ENCODE results near the gene PMS2. TPM values are rescaled to one million over a fixed set of nuclear protein-coding genes. Genes with fewer than 3 reads are reported as not detected.
"Not testable (repeated sequence)": the region's sequence is repeated elsewhere in the genome, so short reads cannot be mapped to it uniquely, and the experiment has no call there.

The PMS2 gene
- total RNA-seq, 8 experiments from 2014 or later = 20.1 to 37.5 (median 25.0) TPM

DNA sequence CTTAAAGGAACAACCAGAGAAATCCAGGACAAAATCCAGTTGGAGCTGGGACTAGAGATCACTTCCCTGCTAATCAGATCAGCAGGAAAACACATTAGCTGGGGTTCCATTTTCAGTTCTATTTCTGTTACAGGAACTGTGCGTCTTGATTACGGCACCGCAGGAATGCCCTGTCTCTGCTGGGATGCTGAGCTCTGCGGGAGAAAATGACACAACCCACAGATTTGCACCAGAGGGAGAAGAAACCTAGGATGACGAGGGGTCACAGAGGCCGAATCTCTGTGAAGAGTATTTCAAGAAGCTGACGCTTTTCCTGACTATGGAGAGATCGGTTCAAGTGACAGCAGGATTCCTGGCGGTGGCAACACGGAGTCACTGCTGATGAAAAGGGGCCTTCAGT is 78.6 kb downstream of the PMS2 start:
- H3K27ac ChIP-seq; ATAC-seq (replicated peaks in 6 of 8); H3K4me1 ChIP-seq (replicated peaks in 1 of 2); in situ Hi-C loops (cut with MboI; ENCODE audit: low pct_unique_long_range_greater_than_20kb in 2 of 9, low sequenced_read_pairs in 9 of 9, unreplicated experiment in 9 of 9); H3K4me3 ChIP-seq: not testable (repeated sequence)
- no CpG with 5 or more reads among the region's 10 CpGs for WGBS, 10 experiments

DNA sequence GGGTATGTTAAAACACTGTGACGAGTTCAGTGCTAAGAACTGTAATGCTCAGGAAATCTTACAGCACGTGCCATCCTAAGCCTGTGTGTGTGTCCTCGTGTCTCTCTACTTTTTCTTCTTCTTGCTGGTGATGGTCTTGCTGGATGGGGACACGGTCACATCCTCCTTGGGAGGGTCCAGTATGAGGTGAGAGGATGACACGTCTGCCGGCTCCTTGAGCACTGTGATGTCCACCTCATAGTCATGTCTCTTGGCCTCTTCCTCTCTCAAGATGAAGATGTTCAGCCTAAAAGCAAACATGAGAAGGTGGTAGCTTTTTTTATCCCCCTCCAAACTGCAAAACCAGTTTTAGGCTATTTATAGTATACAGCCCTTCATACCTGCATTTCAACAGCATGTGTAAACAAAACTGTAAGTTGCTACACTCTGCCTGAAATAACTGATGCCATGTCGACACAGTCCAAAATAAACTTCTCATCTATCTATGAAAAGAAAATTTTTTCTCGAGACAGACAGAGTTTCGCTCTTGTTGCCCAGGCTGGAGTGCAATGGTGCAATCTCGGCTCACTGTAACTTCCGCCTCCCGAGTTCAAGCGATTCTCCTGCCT is 82.5 kb downstream of the PMS2 start:
- no CpG with 5 or more reads among the region's 13 CpGs for WGBS, 10 experiments
- H3K4me3 ChIP-seq; H3K27ac ChIP-seq; in situ Hi-C loops (cut with MboI; ENCODE audit: low pct_unique_long_range_greater_than_20kb in 2 of 9, low sequenced_read_pairs in 9 of 9, unreplicated experiment in 9 of 9); ATAC-seq (replicated peaks in 6 of 8); H3K4me1 ChIP-seq (replicated peaks in 1 of 2): not testable (repeated sequence)

DNA sequence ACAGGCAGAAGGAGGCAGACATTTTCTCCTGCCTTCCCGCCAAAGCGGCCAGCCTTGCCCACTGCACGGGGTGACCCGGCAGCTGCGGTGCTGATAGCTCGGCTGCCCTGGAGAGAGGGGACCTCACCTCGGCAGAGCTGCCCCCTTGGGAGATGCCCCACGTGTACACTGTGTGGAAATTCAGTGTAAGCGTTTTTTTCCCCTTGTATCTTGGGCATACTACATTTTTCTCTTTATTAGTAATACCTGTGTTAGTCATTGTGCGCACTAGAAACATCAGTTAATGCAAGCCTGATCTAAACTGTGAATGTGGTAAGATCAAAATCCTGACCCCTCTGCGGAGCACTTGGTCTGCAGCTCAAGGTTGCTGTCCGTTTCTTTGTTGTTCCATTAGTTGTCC is 84.2 kb downstream of the PMS2 start:
- H3K4me3 ChIP-seq; ATAC-seq (replicated peaks in 6 of 8); in situ Hi-C loops (cut with MboI; ENCODE audit: low pct_unique_long_range_greater_than_20kb in 2 of 9, low sequenced_read_pairs in 9 of 9, unreplicated experiment in 9 of 9); H3K27ac ChIP-seq; H3K4me1 ChIP-seq (replicated peaks in 1 of 2): not testable (repeated sequence)
- WGBS, 10 experiments = no CpG with 5 or more reads among the region's 12 CpGs

DNA sequence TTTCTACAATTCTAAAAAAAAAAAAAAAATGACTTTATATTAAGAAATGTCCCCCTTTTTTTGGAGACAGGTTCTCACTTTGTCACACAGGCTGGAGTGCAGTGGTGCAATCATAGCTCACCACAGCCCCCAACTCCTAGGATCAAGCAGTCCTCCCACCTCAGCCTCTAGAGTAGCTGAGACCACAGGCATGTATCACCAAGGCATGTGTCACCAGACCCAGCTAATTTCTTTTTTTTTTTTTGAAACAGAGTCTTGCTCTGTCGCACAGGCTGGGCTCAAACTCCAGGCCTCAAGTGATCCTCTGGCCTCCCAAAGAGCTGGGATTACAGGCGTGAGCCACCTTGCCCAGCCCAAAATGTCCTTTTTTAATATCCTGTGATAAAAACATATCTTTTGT is 84.7 kb downstream of the PMS2 start:
- H3K4me1 ChIP-seq (replicated peaks in 1 of 2); in situ Hi-C loops (cut with MboI; ENCODE audit: low pct_unique_long_range_greater_than_20kb in 2 of 9, low sequenced_read_pairs in 9 of 9, unreplicated experiment in 9 of 9); H3K27ac ChIP-seq; H3K4me3 ChIP-seq; ATAC-seq (replicated peaks in 6 of 8): not testable (repeated sequence)
- WGBS, 10 experiments = no CpG with 5 or more reads among the region's 2 CpGs

Other genes with a start within 250 kb of the PMS2 start
- 10 to 100 TPM; 16.3 to 38.7 (median 23.1) TPM for gene RNF216, start 227.4 kb downstream of the PMS2 start, total RNA-seq
- gene OCM, start 128.3 kb downstream of the PMS2 start, total RNA-seq = under 1 TPM in 4 of 8 experiments, not detected in 4; 0.37 to 0.76 (median 0.50) TPM
- 10 to 100 TPM; 36.4 to 79.8 (median 56.4) TPM for gene CCZ1, start 110.3 kb downstream of the PMS2 start, total RNA-seq
- 1 to 10 TPM in 2 of 8 experiments, under 1 TPM in 5, not detected in 1; 0.42 to 2.3 (median 0.62) TPM for gene RSPH10B, start 38.4 kb downstream of the PMS2 start, total RNA-seq
- gene AIMP2, start 223 bp upstream of the PMS2 start, total RNA-seq = 10 to 100 TPM; 20.7 to 73.5 (median 46.4) TPM
- gene ANKRD61, start 22.3 kb upstream of the PMS2 start, total RNA-seq = 1 to 10 TPM in 7 of 8 experiments, under 1 TPM in 1; 0.71 to 3.6 (median 1.5) TPM
- gene EIF2AK1, start 50.1 kb upstream of the PMS2 start, total RNA-seq = 10 to 100 TPM; 29.8 to 60.4 (median 46.0) TPM
- 1 to 10 TPM; 3.3 to 9.8 (median 8.4) TPM for gene USP42, start 95.9 kb upstream of the PMS2 start, total RNA-seq

Measured in motor neuron (in vitro differentiated cells).